HG03139 (cell line): Measurements from ENCODE around the gene PHACTR4.
"Not testable (repeated sequence)": the region's sequence is repeated elsewhere in the genome, so short reads cannot be mapped to it uniquely, and the experiment has no call there.

Experiments used
- ATAC-seq: cut with Tn5 transposase; IDR thresholded peaks from one replicate; pipeline ENCODE4 v1.9.1; 2021; ENCODE audit not compliant: unreplicated experiment

Gene PHACTR4

DNA sequence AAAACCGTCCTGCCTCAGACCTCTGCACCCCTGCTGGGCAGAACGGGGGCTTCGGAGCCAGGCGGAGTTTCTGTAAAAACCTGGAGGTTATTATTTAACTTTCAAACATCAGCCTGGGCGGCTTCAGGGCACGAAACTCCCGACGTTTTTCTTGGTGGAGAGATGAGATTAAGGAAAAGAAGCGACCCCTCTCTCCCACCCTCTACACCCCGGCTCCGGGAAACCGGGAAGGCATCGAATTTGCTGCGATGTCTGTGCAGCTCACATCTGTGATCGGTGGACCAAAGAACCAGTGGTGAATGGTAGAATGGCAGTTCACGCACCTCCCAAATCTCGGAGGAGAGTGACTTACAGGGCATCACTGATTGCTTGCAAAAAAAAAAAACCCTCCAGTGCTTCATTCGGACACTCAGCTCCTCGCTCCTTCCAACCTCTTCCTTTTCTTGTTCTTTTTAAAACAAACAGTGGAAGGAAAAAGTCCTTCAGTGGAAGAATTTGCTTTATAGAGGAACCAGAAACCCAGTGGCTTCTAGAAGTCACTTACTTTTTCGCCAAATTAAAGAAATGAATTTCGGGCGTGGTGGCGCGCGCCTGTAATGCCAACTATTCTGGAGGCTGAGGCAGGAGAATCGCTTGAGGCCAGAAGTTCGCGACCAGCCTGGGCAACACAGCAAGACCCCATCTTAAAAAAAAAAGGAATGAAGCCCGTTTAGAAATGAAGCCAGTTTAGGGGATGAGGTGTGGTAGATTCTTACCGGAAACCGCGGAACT, 884 bp downstream of the PHACTR4 start:
- ATAC-seq, result peak; percentile 29

DNA sequence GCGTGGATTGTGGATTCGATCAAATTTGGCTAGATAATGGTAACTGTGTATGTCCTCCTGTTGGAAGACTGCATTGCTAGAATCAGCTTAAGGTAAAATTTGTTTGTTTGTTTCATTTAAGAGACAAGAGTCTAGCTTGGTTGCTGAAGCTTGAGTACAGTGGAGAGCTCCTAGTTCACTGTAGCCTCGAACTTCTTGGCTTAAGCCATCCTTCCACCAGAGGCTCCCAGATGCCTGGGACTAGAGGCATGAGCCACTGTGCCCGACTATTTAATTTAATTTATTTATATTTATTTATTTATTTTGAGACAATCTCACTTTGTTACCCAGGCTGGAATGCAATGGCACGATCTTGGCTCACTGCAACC, 1.5 kb downstream of the PHACTR4 start:
- ATAC-seq, result no peak

DNA sequence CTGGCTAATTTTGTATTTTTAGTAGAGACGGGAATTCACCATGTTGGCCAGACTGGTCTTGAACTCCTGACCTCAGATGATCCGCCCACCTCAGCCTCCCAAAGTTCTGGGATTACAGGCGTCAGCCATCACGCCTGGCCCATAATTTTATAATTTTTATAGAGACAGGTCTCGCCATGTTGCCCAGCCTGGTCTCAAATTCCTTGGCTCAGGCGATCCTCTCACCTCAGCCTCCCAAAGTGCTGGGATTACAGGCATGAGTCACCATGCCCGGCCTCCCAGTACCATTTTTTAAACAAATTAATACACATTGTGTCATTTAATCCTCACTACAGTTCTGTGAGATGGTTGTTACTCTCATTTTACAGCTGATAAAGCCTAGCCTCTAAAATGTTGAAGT, 3.9 kb downstream of the PHACTR4 start:
- ATAC-seq, result not testable (repeated sequence)

DNA sequence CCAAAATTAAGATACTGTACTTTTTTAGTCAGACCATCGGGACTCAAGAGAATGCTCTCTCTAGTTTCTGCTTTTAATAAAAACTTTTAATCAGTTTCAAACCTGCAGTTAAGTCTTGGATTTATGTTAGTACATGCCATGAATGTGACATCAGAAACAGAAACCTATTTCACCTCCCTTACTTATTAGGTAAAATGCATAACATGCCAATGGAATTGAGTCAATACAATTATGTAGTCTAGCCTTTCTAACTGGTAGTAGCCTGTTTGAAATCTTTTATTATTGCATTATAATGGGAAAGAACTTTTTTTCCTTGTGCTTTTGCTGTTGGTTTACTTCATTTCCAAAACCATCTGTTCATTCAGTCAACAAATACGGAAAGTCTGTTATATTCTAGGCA, 4.8 kb downstream of the PHACTR4 start:
- ATAC-seq, result no peak

DNA sequence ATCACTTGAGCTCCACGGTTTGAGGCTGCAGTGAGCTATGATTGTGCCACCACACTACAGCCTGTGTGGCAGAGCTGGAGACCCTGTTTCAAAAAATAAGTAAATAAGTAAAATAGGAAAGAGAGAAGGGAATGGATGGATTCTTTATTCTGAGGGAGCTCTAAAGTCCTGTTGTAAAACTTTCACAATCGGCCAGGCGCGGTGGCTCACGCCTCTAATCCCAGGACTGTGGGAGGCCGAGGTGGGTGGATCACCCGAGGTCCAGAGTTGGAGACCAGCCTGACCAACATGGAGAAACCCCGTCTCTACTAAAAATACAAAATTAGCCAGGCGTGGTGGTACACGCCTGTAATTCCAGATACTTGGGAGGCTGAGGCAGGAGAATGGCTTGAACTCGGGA, 6.1 kb downstream of the PHACTR4 start:
- not testable (repeated sequence) for ATAC-seq

DNA sequence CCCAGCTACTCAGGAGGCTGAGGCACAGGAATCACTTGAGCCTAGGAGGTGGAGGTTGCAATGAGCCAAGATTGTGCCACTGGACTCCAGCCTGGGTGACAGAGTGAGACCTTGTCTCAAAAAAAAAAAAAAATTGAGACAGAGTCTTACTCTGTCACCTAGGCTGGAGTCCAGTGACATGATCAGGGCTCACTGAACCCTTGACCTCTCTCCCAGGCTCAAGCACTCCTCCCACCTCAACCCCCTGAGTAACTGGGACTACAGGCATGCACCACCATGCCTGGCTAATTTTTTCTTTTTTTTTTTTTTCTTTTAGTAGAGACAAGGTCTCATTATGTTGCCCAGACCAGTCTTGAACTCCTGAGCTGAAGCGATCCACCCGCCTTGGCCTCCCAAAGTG, 6.7 kb downstream of the PHACTR4 start:
- not testable (repeated sequence) for ATAC-seq

DNA sequence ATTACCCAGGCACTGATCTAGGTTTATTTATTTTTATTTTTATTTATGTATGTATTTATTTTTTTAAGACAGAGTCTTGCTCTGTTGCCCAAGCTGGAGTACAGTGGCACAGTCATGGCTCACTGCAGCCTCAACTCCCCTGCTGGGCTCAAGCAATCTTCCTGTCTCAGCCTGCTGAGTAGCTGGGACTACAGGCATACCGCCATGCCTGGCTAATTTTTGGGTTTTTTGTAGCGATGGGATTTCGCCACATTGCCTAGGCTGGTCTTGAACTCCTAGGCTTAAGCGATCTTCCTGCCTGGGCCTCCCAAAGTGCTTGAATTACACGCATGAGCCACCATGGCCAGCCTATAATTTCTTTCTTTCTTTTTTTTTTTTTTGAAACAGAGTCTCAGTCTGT, 9.4 kb downstream of the PHACTR4 start:
- ATAC-seq, result no peak

DNA sequence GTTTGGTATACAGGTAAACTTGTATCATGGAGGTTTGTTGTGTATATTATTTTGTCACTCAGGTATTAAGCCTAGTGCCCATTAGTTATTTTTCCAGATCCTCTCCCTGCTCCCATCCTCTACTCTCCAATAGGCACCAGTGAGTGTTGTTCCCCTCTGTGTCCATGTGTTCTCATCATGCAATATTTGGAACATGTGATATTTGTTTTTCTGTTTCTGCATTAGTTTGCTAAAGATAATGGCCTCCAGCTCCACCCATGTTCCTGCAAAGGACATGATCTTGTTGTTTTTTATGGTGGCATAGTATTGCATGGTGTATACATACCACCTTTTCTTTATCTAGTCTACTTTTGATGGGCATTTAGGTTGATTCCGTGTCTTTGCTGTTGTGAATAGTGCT, 10.9 kb downstream of the PHACTR4 start:
- no peak for ATAC-seq

DNA sequence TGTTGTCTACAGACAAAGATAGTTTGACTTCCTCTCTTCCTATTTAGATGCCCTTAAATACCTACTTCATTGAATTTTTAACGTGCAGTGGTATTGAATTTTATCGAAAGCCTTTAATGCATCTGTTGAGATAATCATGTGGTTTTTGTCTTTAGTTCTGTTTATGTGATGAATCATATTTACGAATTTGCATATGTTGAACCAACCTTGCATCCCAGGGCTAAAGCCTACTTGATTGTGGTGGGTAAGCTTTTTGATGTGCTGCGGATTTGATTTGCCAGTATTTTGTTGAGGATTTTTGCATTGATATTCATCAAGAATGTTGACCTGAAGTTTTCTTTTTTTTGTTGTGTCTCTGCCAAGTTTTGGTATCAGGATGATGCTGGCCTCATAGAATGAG, 14.2 kb downstream of the PHACTR4 start:
- not testable (repeated sequence) for ATAC-seq

DNA sequence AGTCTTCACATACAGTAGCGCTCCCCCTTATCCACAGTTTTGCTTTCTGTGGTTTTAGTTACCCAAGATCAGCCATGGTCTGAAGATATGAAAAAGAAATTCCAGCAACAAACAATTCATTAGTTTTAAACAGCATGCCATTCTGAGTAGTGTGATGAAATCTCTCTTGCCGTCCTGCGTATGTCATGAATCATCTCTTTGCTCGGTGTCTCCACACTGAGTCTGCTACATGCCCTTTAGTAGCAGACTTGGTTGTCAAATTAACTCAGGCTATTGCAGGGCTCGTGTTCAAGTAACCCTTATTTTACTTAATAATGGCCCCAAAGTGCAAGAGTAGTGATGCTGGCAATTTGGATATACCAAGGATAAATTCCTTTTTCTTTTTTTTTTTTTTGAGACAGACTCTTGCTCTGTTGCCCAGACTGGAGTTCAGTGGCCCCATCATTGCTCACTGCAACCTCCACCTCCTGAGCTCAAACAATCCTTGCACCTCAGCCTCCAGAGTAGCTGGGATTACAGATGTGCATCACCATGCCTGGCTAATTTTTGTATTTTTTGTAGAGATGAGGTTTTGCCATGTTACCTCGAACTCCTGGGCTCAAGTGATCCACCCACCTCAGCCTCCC, 22.6 kb downstream of the PHACTR4 start:
- ATAC-seq, result no peak

DNA sequence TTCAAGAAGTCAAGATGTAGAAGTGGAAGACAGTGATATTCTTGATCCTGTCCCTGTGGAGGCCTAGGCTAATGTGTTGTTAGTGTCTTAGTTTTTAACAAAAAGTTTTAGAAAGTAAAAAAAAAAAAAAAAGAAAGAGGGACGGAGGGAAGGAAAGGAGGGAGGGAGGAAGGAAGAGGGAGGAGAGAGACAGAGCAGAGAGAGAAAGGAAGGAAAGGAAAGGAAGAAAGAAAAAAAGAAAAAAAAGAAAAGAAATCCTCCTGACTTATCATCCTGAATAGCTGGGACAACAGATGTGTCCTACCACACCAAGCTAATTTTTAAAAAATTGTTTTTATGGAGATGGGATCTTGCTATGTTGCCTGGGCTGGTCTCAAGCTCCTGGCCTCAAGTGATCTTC, 24.6 kb downstream of the PHACTR4 start:
- ATAC-seq, result no peak

DNA sequence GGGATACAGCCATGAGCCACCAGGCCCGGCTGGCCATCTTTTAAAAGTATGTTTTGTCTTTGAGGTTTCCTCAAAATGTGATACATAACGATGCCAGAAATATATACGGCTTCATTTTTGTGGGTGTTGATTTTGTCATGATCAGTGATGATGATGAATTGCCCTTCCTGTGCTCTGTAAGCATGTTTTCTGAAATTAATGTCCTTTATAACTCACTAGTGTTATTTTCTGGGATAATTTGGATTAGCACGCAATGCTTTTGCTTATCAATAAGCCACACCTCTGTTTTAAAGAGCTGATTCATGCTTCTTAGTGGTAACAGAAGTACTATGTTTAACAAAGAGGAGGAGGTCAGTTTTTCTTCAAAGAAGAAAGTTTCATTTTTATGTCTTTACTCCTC, 25.6 kb downstream of the PHACTR4 start:
- ATAC-seq, result no peak

DNA sequence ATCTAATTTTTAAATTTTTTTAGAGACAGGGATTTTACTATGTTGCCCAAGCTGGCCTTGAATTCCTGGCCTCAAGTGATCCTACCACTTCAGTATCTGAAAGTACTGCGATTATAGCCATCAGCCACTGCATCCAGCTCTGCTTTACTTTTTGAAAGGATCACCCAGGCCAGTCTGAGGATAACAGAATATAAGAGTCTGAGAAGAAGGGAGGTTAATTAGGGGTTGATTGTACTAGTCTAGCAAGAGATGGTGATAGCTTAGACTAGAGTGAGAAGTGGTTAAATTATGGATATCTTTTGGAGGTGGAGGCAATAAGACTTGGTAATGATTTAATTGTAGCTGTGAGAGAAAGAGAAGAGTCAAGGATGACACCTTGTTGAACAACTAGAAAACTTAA, 32.2 kb downstream of the PHACTR4 start:
- ATAC-seq, result no peak

DNA sequence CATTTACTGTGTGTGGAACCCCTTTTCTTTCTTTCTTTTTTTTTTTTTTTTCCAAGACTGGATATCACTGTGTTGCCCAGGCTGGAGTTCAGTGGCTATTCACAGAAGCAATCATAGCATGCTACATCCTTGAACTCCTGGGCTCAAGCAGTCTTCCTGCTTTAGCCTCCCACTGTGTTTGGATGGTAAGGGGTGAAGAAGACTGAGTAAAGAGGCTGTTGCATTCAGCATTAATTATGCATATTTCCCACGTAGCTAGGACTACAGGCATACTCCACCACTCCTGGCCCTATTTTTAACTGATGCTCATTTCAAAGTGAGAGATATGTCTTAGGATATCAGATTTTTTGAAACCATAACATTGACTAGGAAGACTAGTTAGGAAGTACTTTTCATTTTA, 39.5 kb downstream of the PHACTR4 start:
- ATAC-seq, result no peak

DNA sequence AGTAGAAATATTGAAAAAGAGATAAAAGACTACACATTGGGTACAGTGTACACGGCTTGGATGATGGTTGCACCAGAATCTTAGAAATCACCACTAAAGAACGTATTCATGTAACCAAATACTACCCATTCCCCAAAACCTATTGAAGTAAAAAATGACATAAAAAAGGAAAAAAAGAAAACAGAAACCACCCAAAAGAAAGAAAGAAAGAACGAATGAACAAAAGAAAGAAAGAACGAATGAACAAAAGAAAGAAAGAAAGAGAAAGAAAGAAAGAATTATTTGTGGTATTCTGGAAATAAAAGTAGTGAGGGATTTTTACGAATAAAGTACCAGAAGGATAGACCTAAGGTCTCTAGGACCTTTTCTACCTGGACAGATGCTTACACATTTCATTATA, 42.1 kb downstream of the PHACTR4 start:
- no peak for ATAC-seq

DNA sequence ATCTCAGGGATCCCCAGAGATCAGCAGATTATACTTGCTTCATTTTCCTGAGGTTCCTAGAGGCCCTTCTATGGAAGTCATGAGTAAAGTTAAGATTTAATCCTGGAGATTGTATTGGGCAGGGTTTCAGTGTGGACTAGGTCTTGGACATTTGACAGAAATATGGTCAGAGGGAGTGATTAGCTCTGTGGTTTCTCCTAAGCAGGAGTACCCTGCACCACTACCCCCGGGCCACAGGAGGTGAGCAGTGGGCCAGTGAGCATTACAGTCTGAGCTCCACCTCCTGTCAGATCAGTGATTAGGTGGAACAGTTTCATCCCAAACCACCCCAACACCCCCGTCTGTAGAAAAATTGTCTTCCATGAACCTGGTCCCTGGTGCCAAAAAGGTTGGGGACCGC, 43.2 kb downstream of the PHACTR4 start:
- no peak for ATAC-seq

DNA sequence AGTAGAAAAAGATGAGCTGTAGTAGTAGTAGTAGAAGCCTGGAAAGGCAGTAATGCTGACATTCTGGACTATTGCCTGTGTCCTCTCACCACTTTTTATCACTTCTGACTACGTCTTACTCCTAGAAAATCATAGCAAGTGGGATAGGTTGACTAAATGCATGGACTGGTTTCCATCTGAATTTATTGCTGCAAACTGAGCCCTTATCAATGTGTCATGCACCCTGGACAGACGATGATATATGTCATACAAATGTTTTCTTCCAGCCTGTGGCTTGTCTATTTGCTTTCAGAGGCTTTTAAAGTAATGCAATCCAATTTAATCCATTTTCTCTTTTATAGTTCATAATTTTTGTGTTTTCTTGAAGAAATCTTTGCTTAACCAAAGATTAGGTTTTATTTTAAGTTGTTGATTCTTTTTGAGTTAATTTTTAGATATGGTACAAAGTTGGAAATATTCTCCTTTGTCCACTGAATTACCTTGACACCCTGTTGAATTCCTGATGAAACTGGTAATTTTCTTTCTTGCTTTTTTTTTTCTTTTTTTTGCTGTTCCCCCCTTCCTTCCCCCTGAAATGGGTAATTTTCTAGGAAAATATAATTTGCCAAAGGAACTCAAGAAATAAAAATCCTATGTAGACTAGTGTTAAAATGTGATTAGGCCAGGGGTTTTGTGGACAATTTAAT, 47.1 kb downstream of the PHACTR4 start:
- ATAC-seq, result no peak

DNA sequence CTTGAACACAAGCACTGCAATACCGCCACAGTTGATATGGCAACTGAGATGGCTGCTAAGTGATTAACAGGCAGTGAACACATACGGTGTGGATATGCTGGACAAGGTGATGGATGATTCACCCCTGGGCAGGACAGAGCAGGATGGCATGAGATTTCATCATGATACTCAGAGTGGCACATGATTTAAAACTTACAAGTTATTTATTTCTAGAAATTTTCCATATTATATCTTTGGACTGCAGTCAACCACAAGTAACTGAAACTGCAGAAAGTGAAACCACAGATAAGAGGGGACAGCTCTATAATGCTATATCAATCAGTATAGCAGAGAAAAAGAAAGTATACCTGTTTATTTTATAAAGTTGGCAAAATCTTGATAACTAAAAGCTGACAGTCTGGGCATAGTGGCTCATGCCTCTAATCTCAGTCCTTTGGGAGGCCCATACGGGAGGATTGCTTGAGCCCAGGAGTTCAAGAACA, 47.9 kb downstream of the PHACTR4 start:
- ATAC-seq, result no peak

DNA sequence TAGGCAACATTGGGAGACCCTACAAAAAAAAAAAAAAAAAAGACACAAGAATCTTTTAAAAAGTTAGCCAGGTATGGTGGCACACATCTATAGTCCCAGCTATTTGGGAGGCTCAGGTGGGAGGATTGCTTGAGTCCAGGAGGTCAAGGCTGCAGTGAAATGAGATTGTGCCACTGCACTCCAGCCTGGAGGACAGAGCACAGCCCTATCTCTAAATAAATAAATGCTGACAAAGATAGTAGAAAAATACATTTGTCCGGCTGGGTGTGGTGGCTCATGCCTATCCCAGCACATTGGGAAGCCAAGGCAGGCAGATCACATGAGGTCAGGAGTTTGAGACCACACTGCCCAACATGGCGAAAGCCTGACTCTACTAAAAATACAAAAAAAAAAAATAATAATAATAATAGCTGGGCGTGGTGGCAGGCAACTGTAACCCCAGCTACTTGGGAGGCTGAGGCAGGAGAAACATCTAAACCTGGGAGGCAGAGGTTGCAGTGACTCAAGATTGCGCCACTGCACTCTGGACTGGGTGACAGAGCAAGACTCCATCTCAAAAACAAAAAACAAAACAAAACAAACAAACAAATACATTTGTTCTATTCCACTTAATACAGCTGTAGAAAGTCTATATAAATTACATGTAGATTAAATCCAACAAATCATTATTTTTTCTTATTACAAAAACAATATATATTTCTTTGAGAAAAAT, 48.5 kb downstream of the PHACTR4 start:
- no peak for ATAC-seq

DNA sequence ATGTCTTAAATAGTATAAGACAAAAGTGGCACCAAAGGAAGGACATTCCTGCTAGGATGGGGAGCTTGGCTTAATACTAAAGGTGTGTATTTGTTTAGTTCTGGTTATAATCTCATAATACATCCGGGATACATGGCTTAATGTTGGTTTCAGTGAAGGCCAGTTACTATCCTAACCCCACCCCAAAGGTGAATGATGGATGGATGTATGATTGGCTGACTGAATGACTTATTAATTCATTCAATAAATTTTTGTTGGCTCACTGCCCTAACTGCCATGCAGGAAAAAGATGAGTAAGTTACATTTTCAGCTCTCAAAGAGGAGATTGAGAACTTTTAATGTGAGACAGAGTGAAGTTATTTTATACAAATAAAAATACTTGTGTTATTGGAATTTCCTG, 52.2 kb downstream of the PHACTR4 start:
- no peak for ATAC-seq

DNA sequence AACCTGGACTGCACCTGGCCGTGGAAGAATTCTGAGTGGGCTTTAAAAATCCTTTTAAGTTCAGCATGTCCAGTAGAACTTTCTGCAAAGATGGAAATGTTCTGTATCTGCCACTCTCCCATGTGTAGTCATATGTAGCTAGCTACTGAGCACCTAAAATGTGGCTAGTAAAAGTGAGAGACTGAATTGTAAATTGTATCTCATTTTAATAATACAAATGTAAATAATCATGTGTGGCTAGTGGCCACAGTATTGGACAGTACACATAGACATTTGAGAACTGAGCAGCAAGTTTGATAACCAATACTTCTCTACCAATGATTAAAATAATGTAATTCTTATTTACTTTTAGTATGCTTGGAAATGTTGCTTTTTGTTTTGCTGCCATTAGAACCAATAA, 57.3 kb downstream of the PHACTR4 start:
- ATAC-seq, result no peak

DNA sequence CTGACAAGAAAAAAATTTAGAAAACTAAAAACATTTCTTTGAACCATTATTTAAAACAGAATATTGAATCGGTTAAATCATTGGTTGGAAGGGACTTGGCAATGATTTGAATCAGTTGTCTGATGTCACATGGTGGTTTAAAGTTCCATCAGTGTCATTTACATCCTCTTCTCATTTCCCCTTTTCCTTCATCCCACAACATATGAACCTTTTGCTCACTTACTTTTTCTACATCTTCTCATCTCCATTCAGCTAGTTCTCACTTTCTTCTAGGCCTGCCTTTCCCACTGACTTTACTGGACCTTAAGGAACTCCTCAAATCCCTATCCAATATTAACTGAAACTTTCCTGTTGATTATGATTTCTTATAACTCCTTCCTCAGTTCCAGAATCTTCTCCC, 58.5 kb downstream of the PHACTR4 start:
- ATAC-seq, result no peak
